GM12891 (cell line): ENCODE results near the gene GOLT1B.

Source experiments
- POLR2A ChIP-seq: IDR thresholded peaks from 2 replicates; pipeline ENCODE4 v1.6.1; 2011; ENCODE audit warnings: low read depth, low read length, control low read depth
- POLR2AphosphoS5 ChIP-seq: IDR thresholded peaks from 2 replicates; pipeline ENCODE4 v1.6.1; 2011; ENCODE audit warnings: low read depth, low read length, control low read depth

- TF ChIP-seq POLR2A (no peak), POLR2AphosphoS5 (no peak)
These were observed 20.0 kb downstream of the GOLT1B start for GRCh38 chr12:21521541-21521940.
